NT2/D1 (cell line): ENCODE data around the gene KCNK2.

Source experiments
- DNase-seq: peaks from one replicate; pipeline ENCODE4 v3.0.0-alpha.2; 2011; ENCODE audit warnings: low read depth, low spot score
- H3K27me3 ChIP-seq: 2 replicates; pipeline ENCODE4 v1.6.0; 2011; ENCODE audit warnings: mild to moderate bottlenecking; ENCODE audit not compliant: insufficient read length, insufficient read depth
- H3K36me3 ChIP-seq: 2 replicates; pipeline ENCODE4 v1.6.1; 2011; ENCODE audit warnings: mild to moderate bottlenecking, low read length, mixed read lengths; ENCODE audit not compliant: insufficient read depth, insufficient read length
- H3K4me1 ChIP-seq: 2 replicates; pipeline ENCODE4 v1.5.1; 2011; ENCODE audit not compliant: insufficient read depth, insufficient read length
- H3K4me3 ChIP-seq: 2 replicates; pipeline ENCODE4 v1.5.1; 2011; ENCODE audit warnings: low read depth; ENCODE audit not compliant: insufficient read length
- H3K9ac ChIP-seq: 2 replicates; pipeline ENCODE4 v1.6.0; 2011; ENCODE audit warnings: low read depth; ENCODE audit not compliant: insufficient read length
- H3K9me3 ChIP-seq: 2 replicates; pipeline ENCODE4 v1.5.1; 2011; ENCODE audit warnings: mild to moderate bottlenecking, low read length; ENCODE audit not compliant: insufficient read depth
- SUZ12 ChIP-seq: IDR thresholded peaks from 2 replicates; pipeline ENCODE4 v1.6.1; 2011; ENCODE audit not compliant: insufficient read length, insufficient read depth; ENCODE audit errors: extremely low read depth
- YY1 ChIP-seq: IDR thresholded peaks from 2 replicates; pipeline ENCODE4 v1.6.1; 2011; ENCODE audit not compliant: insufficient read length, insufficient read depth
- ZNF274 ChIP-seq: IDR thresholded peaks from 2 replicates; pipeline ENCODE4 v1.6.1; 2011; ENCODE audit warnings: mild to moderate bottlenecking, low read depth, low read length

Gene KCNK2

DNA sequence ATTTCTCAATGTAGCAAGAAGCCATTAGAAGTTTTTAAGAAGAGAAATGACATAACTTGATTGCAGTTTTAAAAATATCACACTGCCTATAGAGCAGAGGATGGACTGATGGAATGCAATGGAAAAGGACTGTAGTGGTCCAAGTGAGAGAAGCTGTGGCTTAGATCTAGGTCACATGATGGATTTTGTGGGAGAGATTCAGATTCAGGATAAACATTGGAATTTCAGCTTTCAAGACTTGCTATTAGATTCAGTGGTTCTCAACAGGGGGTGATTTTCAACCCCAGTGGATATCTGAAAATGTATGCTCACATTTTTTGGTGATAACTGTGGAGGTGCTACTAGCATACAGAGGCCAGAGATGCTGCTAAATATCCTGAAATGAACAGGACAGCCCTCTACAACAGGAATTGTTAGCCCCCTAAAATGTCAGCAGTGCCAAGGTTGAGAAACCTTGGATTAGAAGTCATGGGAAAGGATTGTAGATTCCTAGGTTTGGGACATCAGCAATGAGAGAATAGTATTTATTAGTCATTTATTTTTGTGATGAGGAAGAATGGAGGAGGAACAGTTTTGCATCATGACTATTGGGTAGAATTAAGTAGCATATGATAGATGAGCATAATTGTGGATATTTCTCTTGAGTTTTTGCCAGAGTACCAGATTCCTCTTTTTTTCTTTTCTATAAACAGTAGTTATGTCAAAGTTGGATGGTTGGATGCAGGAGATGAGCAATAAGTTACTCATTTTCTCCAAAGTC lies 30.1 kb upstream of the KCNK2 start:
- Histone ChIP-seq H3K27me3 (no peaks in the 10 kb centered on the region), H3K9ac (no peak overlapping the region), H3K9me3 (no peaks in the 10 kb centered on the region), H3K4me3 (no peak overlapping the region), H3K36me3 (no peaks in the 10 kb centered on the region), H3K4me1 (no peaks in the 10 kb centered on the region)
- TF ChIP-seq ZNF274: no peak
- no peak for TF ChIP-seq SUZ12
- TF ChIP-seq YY1: no peak
- DNase-seq: no peak

GRCh38 chr1:215054266-215054665 lies 28.3 kb upstream of the KCNK2 start:
- TF ChIP-seq ZNF274: no peak
- TF ChIP-seq YY1: no peak
- TF ChIP-seq SUZ12: no peak
- Histone ChIP-seq H3K36me3 (no peaks in the 10 kb centered on the region), H3K4me3 (no peak overlapping the region), H3K27me3 (no peaks in the 10 kb centered on the region), H3K4me1 (no peaks in the 10 kb centered on the region), H3K9ac (no peak overlapping the region), H3K9me3 (no peaks in the 10 kb centered on the region)
- DNase-seq: no peak

GRCh38 chr1:215055281-215055935 lies 27.1 kb upstream of the KCNK2 start:
- Histone ChIP-seq H3K4me3 (no peak overlapping the region), H3K36me3 (no peaks in the 10 kb centered on the region), H3K27me3 (no peaks in the 10 kb centered on the region), H3K9ac (no peak overlapping the region), H3K4me1 (no peaks in the 10 kb centered on the region), H3K9me3 (no peaks in the 10 kb centered on the region)
- TF ChIP-seq ZNF274 (no peak), SUZ12 (no peak), YY1 (no peak)
- DNase-seq: no peak

DNA sequence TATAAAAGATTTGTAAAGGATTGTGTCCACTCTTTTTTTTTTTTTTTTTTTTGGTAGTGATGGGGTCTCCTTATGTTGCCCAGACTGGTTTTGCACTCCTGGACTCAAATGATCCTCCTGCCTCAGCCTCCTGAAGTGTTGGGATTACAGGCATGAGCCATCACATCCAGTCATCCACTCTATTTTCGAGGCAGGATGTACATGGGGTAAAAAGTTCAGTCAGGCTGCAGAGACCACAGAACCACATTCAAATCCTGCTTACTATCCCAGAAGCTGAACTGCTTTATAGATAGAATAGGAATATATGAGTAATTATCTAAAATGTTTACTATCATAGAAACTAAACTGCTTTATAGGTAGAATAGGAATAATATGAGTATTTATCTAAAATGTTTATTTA lies 26.0 kb upstream of the KCNK2 start:
- TF ChIP-seq ZNF274 (no peak), SUZ12 (no peak), YY1 (no peak)
- H3K4me1 ChIP-seq: no peaks in the 10 kb centered on the region
- no peak overlapping the region for H3K9ac ChIP-seq
- no peak overlapping the region for H3K4me3 ChIP-seq
- no peaks in the 10 kb centered on the region for H3K36me3 ChIP-seq
- no peaks in the 10 kb centered on the region for H3K27me3 ChIP-seq
- no peaks in the 10 kb centered on the region for H3K9me3 ChIP-seq
- no peak for DNase-seq

- TF ChIP-seq YY1 (no peak), SUZ12 (no peak), ZNF274 (no peak)
- Histone ChIP-seq H3K9me3 (no peaks in the 10 kb centered on the region), H3K27me3 (no peaks in the 10 kb centered on the region), H3K36me3 (no peaks in the 10 kb centered on the region), H3K4me3 (no peak overlapping the region), H3K4me1 (no peaks in the 10 kb centered on the region), H3K9ac (no peak overlapping the region)
- no peak for DNase-seq
These were observed 22.6 kb upstream of the KCNK2 start for GRCh38 chr1:215059947-215060346.

DNA sequence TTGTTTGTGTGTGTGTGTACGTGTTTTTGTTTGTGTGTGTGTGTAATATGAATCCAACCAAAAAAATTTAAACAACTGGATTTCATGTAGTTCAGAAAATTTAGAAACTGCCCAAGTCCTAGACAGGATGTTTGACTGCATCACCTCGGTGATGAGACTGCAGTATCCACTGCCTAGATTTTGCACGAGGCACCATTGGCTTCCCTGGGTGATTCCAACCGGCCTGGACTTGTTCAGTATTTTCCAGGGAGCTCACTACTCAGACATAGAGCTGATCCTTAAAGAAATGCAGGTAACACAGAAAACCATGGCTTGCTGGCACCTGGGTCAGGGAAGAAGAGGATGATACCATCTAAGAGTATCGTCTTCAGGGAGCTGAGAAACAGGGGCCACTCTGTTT lies 18.2 kb upstream of the KCNK2 start:
- Histone ChIP-seq H3K4me1 (no peaks in the 10 kb centered on the region), H3K9me3 (no peaks in the 10 kb centered on the region), H3K4me3 (no peak overlapping the region), H3K9ac (no peak overlapping the region), H3K27me3 (no peaks in the 10 kb centered on the region), H3K36me3 (no peaks in the 10 kb centered on the region)
- DNase-seq: no peak
- TF ChIP-seq SUZ12 (no peak), YY1 (no peak), ZNF274 (no peak)

GRCh38 chr1:215071078-215071477 lies 11.5 kb upstream of the KCNK2 start:
- TF ChIP-seq ZNF274: no peak
- no peak for TF ChIP-seq YY1
- TF ChIP-seq SUZ12: no peak
- DNase-seq: no peak
- H3K27me3 ChIP-seq: no peaks in the 10 kb centered on the region
- H3K4me1 ChIP-seq: no peaks in the 10 kb centered on the region
- H3K9ac ChIP-seq: no peak overlapping the region
- H3K4me3 ChIP-seq: no peak overlapping the region
- H3K36me3 ChIP-seq: no peaks in the 10 kb centered on the region
- H3K9me3 ChIP-seq: no peaks in the 10 kb centered on the region
